Astrocyte (in vitro differentiated cells and primary cell): ENCODE data around the gene ADM5. TPM values are rescaled to one million over a fixed set of nuclear protein-coding genes. Genes with fewer than 3 reads are reported as not detected.

Experiments used
- DNase-seq: peaks from one replicate; pipeline ENCODE4 v3.0.0-alpha.2; 2010; ENCODE audit warnings: low read depth
- FAIRE-seq: peaks from 2 replicates; lab custom pipeline; 2011; peaks lifted over from hg19 to GRCh38; lab: Jason Lieb, UNC
- H2AFZ ChIP-seq: 2 replicates; pipeline ENCODE4 v1.6.0; 2012; ENCODE audit warnings: low read depth, low read length, inconsistent platforms
- H3K27ac ChIP-seq: 2 replicates; pipeline ENCODE4 v1.5.1; 2011; ENCODE audit warnings: low read depth, low read length, inconsistent platforms
- H3K27me3 ChIP-seq: 2 replicates; pipeline ENCODE4 v1.6.0; 2011; ENCODE audit warnings: low read length, inconsistent platforms; ENCODE audit not compliant: insufficient read depth
- H3K36me3 ChIP-seq: 2 replicates; pipeline ENCODE4 v1.5.1; 2011; ENCODE audit warnings: low read length, inconsistent platforms; ENCODE audit not compliant: insufficient read depth
- H3K4me1 ChIP-seq: 2 replicates; pipeline ENCODE4 v1.5.1; 2011; ENCODE audit warnings: low read length, inconsistent platforms; ENCODE audit not compliant: insufficient read depth
- H3K4me2 ChIP-seq: 2 replicates; pipeline ENCODE4 v1.6.0; 2012; ENCODE audit warnings: low read length, inconsistent platforms
- H3K4me3 ChIP-seq: 2 replicates; pipeline ENCODE4 v1.5.1; 2011; ENCODE audit warnings: low read depth, mild to moderate bottlenecking, low read length, inconsistent platforms; ENCODE audit not compliant: insufficient read depth
- H3K79me2 ChIP-seq: 2 replicates; pipeline ENCODE4 v1.6.0; 2012; ENCODE audit warnings: mild to moderate bottlenecking, low read length, inconsistent platforms; ENCODE audit not compliant: insufficient read depth
- H3K9ac ChIP-seq: 2 replicates; pipeline ENCODE4 v1.6.0; 2012; ENCODE audit warnings: mild to moderate bottlenecking, low read length, inconsistent platforms
- H3K9me3 ChIP-seq: 2 replicates; pipeline ENCODE4 v1.5.1; 2012; ENCODE audit warnings: low read depth, mild to moderate bottlenecking, low read length, inconsistent platforms; ENCODE audit not compliant: insufficient read depth
- H4K20me1 ChIP-seq: 2 replicates; pipeline ENCODE4 v1.6.0; 2012; ENCODE audit warnings: low read length, inconsistent platforms; ENCODE audit not compliant: insufficient read depth
- H3K27ac Mint-ChIP-seq: one replicate; pipeline ENCODE4 v1.8.0; 2021; ENCODE audit warnings: mild to moderate bottlenecking, mixed read lengths; ENCODE audit not compliant: unreplicated experiment
- H3K27me3 Mint-ChIP-seq: one replicate; pipeline ENCODE4 v1.8.0; 2021; ENCODE audit warnings: low read depth, mixed read lengths; ENCODE audit not compliant: unreplicated experiment
- H3K36me3 Mint-ChIP-seq: one replicate; pipeline ENCODE4 v1.8.0; 2021; ENCODE audit warnings: low read depth, mixed read lengths; ENCODE audit not compliant: unreplicated experiment
- H3K4me1 Mint-ChIP-seq: one replicate; pipeline ENCODE4 v1.8.0; 2021; ENCODE audit warnings: low read depth, mixed read lengths; ENCODE audit not compliant: unreplicated experiment
- H3K4me3 Mint-ChIP-seq: one replicate; pipeline ENCODE4 v1.8.0; 2021; ENCODE audit warnings: mild to moderate bottlenecking, moderate library complexity, mixed read lengths; ENCODE audit not compliant: unreplicated experiment
- H3K9me3 Mint-ChIP-seq: one replicate; pipeline ENCODE4 v1.8.0; 2021; ENCODE audit warnings: mild to moderate bottlenecking, mixed read lengths; ENCODE audit not compliant: unreplicated experiment
- CTCF ChIP-seq: IDR thresholded peaks from 2 replicates; pipeline ENCODE4 v1.5.1; 2011; ENCODE audit warnings: low read depth, mild to moderate bottlenecking, inconsistent platforms, low read length, moderate library complexity; ENCODE audit not compliant: insufficient read depth
- EZH2 ChIP-seq: IDR thresholded peaks from 2 replicates; pipeline ENCODE4 v1.6.1; 2012; ENCODE audit warnings: mild to moderate bottlenecking, low read length, inconsistent platforms; ENCODE audit not compliant: insufficient read depth
- total RNA-seq: library from RNA; stranded (reverse); gene quantifications from 2 replicates; pipeline ENCODE4 v1.2.1, GENCODE V29; 2021

The ADM5 gene
- total RNA-seq, 1 donor from 2014 or later: 1.6 TPM

GRCh38 chr19:49641688-49642491 lies 47.5 kb upstream of the ADM5 start, which contains the start of gene SCAF1:
Gene SCAF1 (plus strand): TSS chr19:49642209. CDS start chr19:49645027, 2,818 bp downstream.
- Histone ChIP-seq H3K27ac (peak within 1 kb of the TSS; percentile 99), H3K9ac (peak within 1 kb of the TSS; percentile 100), H3K4me1 (peaks cover 37% of the 10 kb centered on the region), H4K20me1 (peaks cover 37% of the 10 kb centered on the region), H2AFZ (peak within 1 kb of the TSS; percentile 73), H3K27me3 (no peaks in the 10 kb centered on the region), H3K4me3 (peak within 1 kb of the TSS; percentile 100), H3K79me2 (peaks cover 58% of the 10 kb centered on the region), H3K9me3 (no peaks in the 10 kb centered on the region), H3K4me2 (peak within 1 kb of the TSS; percentile 96), H3K36me3 (peaks cover 3% of the 10 kb centered on the region)
- FAIRE-seq (peak; percentile 17), DNase-seq (peak; percentile 96)
- peaks cover 27% of the 10 kb centered on the region for H3K4me1 Mint-ChIP-seq
- no peaks in the 10 kb centered on the region for H3K9me3 Mint-ChIP-seq
- H3K27me3 Mint-ChIP-seq: no peaks in the 10 kb centered on the region
- H3K4me3 Mint-ChIP-seq: peak within 1 kb of the TSS; percentile 100
- TF ChIP-seq EZH2 (no peak), CTCF (no peak)
- peak within 1 kb of the TSS; percentile 100 for H3K27ac Mint-ChIP-seq
- H3K36me3 Mint-ChIP-seq: peaks cover 5% of the 10 kb centered on the region

GRCh38 chr19:49642492-49643035 lies 46.8 kb upstream of the ADM5 start:
- Mint-ChIP-seq H3K36me3 (peaks cover 6% of the 10 kb centered on the region), H3K4me3 (peak overlapping the region; percentile 100), H3K27me3 (no peaks in the 10 kb centered on the region), H3K4me1 (peaks cover 27% of the 10 kb centered on the region), H3K27ac (peak overlapping the region; percentile 99), H3K9me3 (no peaks in the 10 kb centered on the region)
- peaks cover 64% of the 10 kb centered on the region for H3K79me2 ChIP-seq
- peaks cover 37% of the 10 kb centered on the region for H3K4me1 ChIP-seq
- H3K36me3 ChIP-seq: peaks cover 3% of the 10 kb centered on the region
- FAIRE-seq (no peak), DNase-seq (no peak)
- peak overlapping the region; percentile 99 for H3K27ac ChIP-seq
- H2AFZ ChIP-seq: peak overlapping the region; percentile 73
- no peak for TF ChIP-seq EZH2
- no peak for TF ChIP-seq CTCF
- peak overlapping the region; percentile 100 for H3K4me3 ChIP-seq
- H3K27me3 ChIP-seq: no peaks in the 10 kb centered on the region
- H4K20me1 ChIP-seq: peaks cover 44% of the 10 kb centered on the region
- H3K4me2 ChIP-seq: peak overlapping the region; percentile 96
- peak overlapping the region; percentile 100 for H3K9ac ChIP-seq
- no peaks in the 10 kb centered on the region for H3K9me3 ChIP-seq
